Tibial nerve (tissue), 4 donors: ENCODE data around the gene CTDSPL.

Experiments
- EP300 ChIP-seq, 2 donors: sonication (generic); formaldehyde crosslinking; IDR thresholded peaks; one replicate each; pipeline ENCODE4 v1.6.1; 2017; ENCODE audit warnings: antibody characterized with exemption in 2 of 2, mild to moderate bottlenecking in 1 of 2
- POLR2A ChIP-seq, 2 donors: fragments of 450-650 bp; IDR thresholded peaks; one replicate each; pipeline ENCODE4 v1.6.1; 2017; ENCODE audit warnings: antibody characterized with exemption in 2 of 2, mild to moderate bottlenecking in 2 of 2, moderate library complexity in 2 of 2
- TF ChIP-seq, protein P1 (sequence below), 5 experiments: fragments of 200-600 bp in 3 of 5; fragments of 450-650 bp in 2 of 5; sonication (generic) in 3 of 5; IDR thresholded peaks; one replicate each; pipeline ENCODE4 v1.5.1; 2016 to 2019; ENCODE audit warnings: antibody characterized with exemption in 5 of 5, mild to moderate bottlenecking in 3 of 5, moderate library complexity in 2 of 5

DNA sequence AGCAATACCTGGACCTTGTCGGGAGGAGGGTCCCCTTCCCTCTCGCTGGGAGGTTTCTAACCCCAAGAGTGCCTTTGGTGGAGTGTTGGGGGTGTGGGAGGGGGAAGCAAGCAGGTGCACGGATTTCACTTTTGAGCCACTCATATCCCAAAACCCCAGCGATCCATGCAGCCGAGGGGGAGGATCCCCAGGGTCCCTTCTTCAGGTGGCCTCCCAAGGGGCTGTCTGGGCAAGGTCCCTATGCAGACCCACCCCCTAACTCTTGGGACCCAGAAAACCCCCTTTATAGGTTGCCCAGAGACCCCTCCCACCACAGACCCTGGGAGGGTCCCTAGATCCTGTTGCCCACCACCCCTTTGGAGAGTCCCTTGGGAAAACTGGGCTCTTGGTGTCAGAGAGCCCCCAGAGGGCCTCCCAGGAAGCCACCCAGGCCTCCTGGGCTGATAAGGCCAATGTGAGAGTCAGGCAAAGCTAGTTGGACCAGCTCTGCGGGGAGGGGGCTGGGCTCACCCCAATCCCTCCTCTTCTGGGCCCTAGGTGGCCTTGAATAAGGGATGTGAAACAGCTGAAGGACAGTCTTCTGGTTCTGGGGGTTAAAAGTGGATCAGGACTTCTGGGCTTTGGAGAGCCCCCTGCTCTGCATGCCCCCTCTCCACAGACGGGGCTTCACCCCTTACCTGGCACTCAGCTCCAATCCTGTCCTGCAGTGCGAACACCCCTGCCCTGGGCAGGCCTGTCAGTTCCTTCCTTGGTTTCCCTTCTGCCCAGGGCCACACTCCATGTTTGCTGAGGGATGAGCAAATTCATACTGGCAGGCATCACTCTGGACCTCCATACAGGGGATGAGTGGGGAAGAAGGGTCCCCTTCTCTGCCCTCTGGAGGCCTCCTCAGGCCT is 168.7 kb downstream of the CTDSPL start:
- TF ChIP-seq, protein P1, sequence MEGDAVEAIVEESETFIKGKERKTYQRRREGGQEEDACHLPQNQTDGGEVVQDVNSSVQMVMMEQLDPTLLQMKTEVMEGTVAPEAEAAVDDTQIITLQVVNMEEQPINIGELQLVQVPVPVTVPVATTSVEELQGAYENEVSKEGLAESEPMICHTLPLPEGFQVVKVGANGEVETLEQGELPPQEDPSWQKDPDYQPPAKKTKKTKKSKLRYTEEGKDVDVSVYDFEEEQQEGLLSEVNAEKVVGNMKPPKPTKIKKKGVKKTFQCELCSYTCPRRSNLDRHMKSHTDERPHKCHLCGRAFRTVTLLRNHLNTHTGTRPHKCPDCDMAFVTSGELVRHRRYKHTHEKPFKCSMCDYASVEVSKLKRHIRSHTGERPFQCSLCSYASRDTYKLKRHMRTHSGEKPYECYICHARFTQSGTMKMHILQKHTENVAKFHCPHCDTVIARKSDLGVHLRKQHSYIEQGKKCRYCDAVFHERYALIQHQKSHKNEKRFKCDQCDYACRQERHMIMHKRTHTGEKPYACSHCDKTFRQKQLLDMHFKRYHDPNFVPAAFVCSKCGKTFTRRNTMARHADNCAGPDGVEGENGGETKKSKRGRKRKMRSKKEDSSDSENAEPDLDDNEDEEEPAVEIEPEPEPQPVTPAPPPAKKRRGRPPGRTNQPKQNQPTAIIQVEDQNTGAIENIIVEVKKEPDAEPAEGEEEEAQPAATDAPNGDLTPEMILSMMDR (IDR thresholded peaks at IDR 0.05), result no peak
- TF ChIP-seq POLR2A (IDR thresholded peaks at IDR 0.05) (no peak), EP300 (IDR thresholded peaks at IDR 0.05) (no peak)
